Upper lobe of left lung (tissue), 6 donors: ENCODE data around the gene DLGAP4. TPM values are rescaled to one million over a fixed set of nuclear protein-coding genes. Genes with fewer than 3 reads are reported as not detected.

Experiments used
- ATAC-seq, 2 donors: fragments of 200-7000 bp; cut with Tn5 transposase; one replicate each; pipeline ENCODE4 v1.9.1; 2022; ENCODE audit warnings: mild to moderate bottlenecking in 2 of 2, moderate library complexity in 2 of 2; ENCODE audit not compliant: low FRiP score in 2 of 2
- DNase-seq, 2 donors: peaks; one replicate each; pipeline ENCODE4 v3.0.0-alpha.2; 2019 to 2020
- H3K27ac ChIP-seq, 4 donors: fragments of 200-600 bp; sonication (generic); one replicate each; pipeline ENCODE4 v1.5.1; 2016 to 2019
- H3K27me3 ChIP-seq, 4 donors: fragments of 200-600 bp; sonication (generic); one replicate each; pipeline ENCODE4 v1.5.1; 2017 to 2019
- H3K36me3 ChIP-seq, 4 donors: fragments of 200-600 bp; sonication (generic); one replicate each; pipeline ENCODE4 v1.5.1; 2016 to 2019
- H3K4me1 ChIP-seq, 4 donors: fragments of 200-600 bp; sonication (generic); one replicate each; pipeline ENCODE4 v1.5.1; 2018 to 2019
- H3K4me3 ChIP-seq, 4 donors: fragments of 200-600 bp; sonication (generic); one replicate each; pipeline ENCODE4 v1.5.1; 2017 to 2019; ENCODE audit warnings: mild to moderate bottlenecking in 2 of 4, moderate library complexity in 1 of 4
- H3K9me3 ChIP-seq, 4 donors: fragments of 200-600 bp; sonication (generic); one replicate each; pipeline ENCODE4 v1.5.1; 2018 to 2019
- CTCF ChIP-seq, 6 experiments: fragments of 450-650 bp in 4 of 6; fragments of 200-600 bp in 2 of 6; sonication (generic) in 2 of 6; IDR thresholded peaks; one replicate each; pipeline ENCODE4 v1.5.1; 2016 to 2019; ENCODE audit warnings: antibody characterized with exemption in 6 of 6
- EP300 ChIP-seq, 4 donors: sonication (generic); formaldehyde crosslinking; IDR thresholded peaks; one replicate each; pipeline ENCODE4 v1.5.1; 2017; ENCODE audit warnings: antibody characterized with exemption in 4 of 4, control low read depth in 2 of 4
- POLR2A ChIP-seq, 4 donors: fragments of 450-650 bp; IDR thresholded peaks; one replicate each; pipeline ENCODE4 v1.5.1; 2016 to 2017; ENCODE audit warnings: antibody characterized with exemption in 4 of 4, mild to moderate bottlenecking in 2 of 4
- POLR2AphosphoS5 ChIP-seq, 2 donors: sonication (generic); formaldehyde crosslinking; IDR thresholded peaks; one replicate each; pipeline ENCODE4 v1.5.1; 2017; ENCODE audit warnings: antibody characterized with exemption in 2 of 2
- WGBS, 2 donors: methylation state at CpG; one replicate each; pipeline ENCODE4 v1.1.5; 2017 to 2018; 5-methylcytosine and 5-hydroxymethylcytosine counted together
- total RNA-seq, 6 donors: library from RNA; depleted of rRNA in 4 of 6; stranded (reverse); fragments of >200 nt in 4 of 6; gene quantifications; one replicate each; pipeline versions ENCODE4 v1.1.0 to v1.2.1, GENCODE V29; 2016 to 2021
- donor health status: DM: no; HTN: no; CAD: no; lungs with moderate emphysema.
- donor health status: DM: no; HTN: yes; CAD: no; lungs with severe emphysema.

Gene DLGAP4
- total RNA-seq, 6 donors from 2014 or later, result 31.5 to 92.0 (median 49.9) TPM

DNA sequence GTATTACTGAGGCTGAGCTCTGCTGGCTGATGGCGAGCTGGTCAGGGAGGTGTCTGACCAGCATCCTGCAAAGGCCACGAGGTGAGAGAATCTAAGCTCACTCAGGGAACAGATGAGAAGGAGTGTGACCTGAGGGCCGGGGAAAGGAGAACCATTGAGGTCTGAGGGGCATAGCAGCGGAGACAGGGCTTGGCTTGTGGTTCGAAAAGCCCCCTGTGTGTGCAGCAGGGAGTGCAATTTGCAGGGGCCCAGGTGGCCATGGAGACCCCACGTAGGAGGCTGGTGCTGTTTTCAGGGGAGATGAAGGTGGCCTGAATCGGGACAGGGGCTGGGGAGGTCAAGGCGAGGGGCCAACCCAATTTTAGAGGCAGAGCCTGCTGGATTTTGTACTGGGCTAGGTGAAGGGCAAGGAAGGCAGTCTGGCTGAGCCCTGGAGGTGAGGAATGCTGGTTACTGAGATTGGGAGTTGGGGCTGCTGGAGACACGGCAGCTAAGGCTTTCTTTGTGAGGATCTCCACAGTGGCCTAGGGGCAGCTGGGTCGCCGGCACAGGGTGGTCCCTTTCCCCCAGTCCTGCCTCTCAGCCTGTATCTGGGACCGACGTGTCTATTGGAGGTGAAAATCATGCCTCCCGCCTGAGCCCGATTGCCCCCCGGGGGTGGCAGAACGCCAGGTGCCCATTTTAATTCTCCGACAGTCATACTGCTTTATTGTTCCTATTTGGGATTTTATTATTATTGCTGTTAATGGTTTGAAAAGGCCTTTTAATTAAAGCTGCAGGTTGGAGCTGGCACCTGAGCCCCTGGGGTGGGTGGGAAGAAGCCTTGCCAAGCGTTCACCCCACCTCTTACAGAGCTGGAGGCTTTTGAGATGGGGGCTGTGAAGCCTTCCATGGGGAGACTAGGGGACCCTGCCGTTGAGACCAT, 28.4 kb downstream of the DLGAP4 start:
- Histone ChIP-seq H3K36me3 (no peaks in the 10 kb centered on the region), H3K27me3 (no peaks in the 10 kb centered on the region), H3K27ac (no peak overlapping the region), H3K4me1 (no peaks in the 10 kb centered on the region), H3K4me3 (no peak overlapping the region), H3K9me3 (no peaks in the 10 kb centered on the region)
- DNase-seq (no peak), ATAC-seq (no peak)
- 57 to 63% methylated on average over 19 to 20 of the region's 20 CpGs for WGBS, 2 donors
- no peak for TF ChIP-seq CTCF (IDR thresholded peaks at IDR 0.05)
- TF ChIP-seq EP300 (IDR thresholded peaks at IDR 0.05), result no peak

- Histone ChIP-seq H3K27ac (no peak overlapping the region), H3K9me3 (no peaks in the 10 kb centered on the region), H3K36me3 (no peaks in the 10 kb centered on the region), H3K4me3 (no peak overlapping the region), H3K4me1 (no peaks in the 10 kb centered on the region), H3K27me3 (no peaks in the 10 kb centered on the region)
- WGBS, 2 donors, result 79 to 85% methylated on average over 11 to 12 of the region's 12 CpGs
- DNase-seq (no peak), ATAC-seq (no peak)
- TF ChIP-seq POLR2A (IDR thresholded peaks at IDR 0.05) (no peak), POLR2AphosphoS5 (IDR thresholded peaks at IDR 0.05) (no peak), EP300 (IDR thresholded peaks at IDR 0.05) (no peak), CTCF (IDR thresholded peaks at IDR 0.05) (no peak)
Measured at GRCh38 chr20:36335206-36335870, 29.2 kb downstream of the DLGAP4 start.

- Histone ChIP-seq H3K27me3 (no peaks in the 10 kb centered on the region), H3K27ac (no peak overlapping the region), H3K36me3 (no peaks in the 10 kb centered on the region), H3K4me3 (no peak overlapping the region), H3K9me3 (no peaks in the 10 kb centered on the region), H3K4me1 (no peaks in the 10 kb centered on the region)
- 77 to 78% methylated on average over 4 of the region's 4 CpGs for WGBS, 2 donors
- TF ChIP-seq CTCF (IDR thresholded peaks at IDR 0.05) (no peak), EP300 (IDR thresholded peaks at IDR 0.05) (no peak), POLR2AphosphoS5 (IDR thresholded peaks at IDR 0.05) (no peak), POLR2A (IDR thresholded peaks at IDR 0.05) (no peak)
- DNase-seq, result no peak
- no peak for ATAC-seq
Measured at GRCh38 chr20:36336204-36336603, 30.1 kb downstream of the DLGAP4 start.

GRCh38 chr20:36336954-36337704, 31.0 kb downstream of the DLGAP4 start:
- no peak overlapping the region for H3K4me3 ChIP-seq
- H3K4me1 ChIP-seq, result no peaks in the 10 kb centered on the region
- H3K27me3 ChIP-seq, result no peaks in the 10 kb centered on the region
- TF ChIP-seq EP300 (IDR thresholded peaks at IDR 0.05), result no peak
- no peak for TF ChIP-seq CTCF (IDR thresholded peaks at IDR 0.05)
- no peak for TF ChIP-seq POLR2AphosphoS5 (IDR thresholded peaks at IDR 0.05)
- TF ChIP-seq POLR2A (IDR thresholded peaks at IDR 0.05), result no peak
- no peak overlapping the region for H3K27ac ChIP-seq
- no peak for DNase-seq
- no peaks in the 10 kb centered on the region for H3K9me3 ChIP-seq
- ATAC-seq, result no peak
- WGBS, 2 donors, result 37 to 42% methylated on average over 12 to 13 of the region's 13 CpGs
- H3K36me3 ChIP-seq, result no peaks in the 10 kb centered on the region
